Neuronal stem cell (in vitro differentiated cells): ENCODE results near the gene CPXM2.

ENCODE experiments used
- DNase-seq: peaks from one replicate; pipeline ENCODE4 v3.0.0-alpha.2; 2013; ENCODE audit warnings: low spot score
- H2AFZ ChIP-seq: one replicate; pipeline ENCODE4 v1.6.1; 2013; ENCODE audit warnings: mild to moderate bottlenecking, low read length, inconsistent platforms
- H2AK5ac ChIP-seq: 2 replicates; pipeline ENCODE4 v1.6.1; 2013; ENCODE audit warnings: low read depth, mild to moderate bottlenecking, inconsistent platforms, low read length, moderate library complexity, mixed read lengths
- H2BK120ac ChIP-seq: 2 replicates; pipeline ENCODE4 v1.6.1; 2013; ENCODE audit warnings: low read depth, mild to moderate bottlenecking, inconsistent platforms, low read length, moderate library complexity, mixed read lengths
- H2BK12ac ChIP-seq: one replicate; pipeline ENCODE4 v1.6.1; 2013; ENCODE audit warnings: low read length, inconsistent platforms
- H2BK15ac ChIP-seq: 2 replicates; pipeline ENCODE4 v1.6.1; 2013; ENCODE audit warnings: mild to moderate bottlenecking, low read length, inconsistent platforms, mixed read lengths
- H2BK5ac ChIP-seq: one replicate; pipeline ENCODE4 v1.6.1; 2013; ENCODE audit warnings: inconsistent platforms, mild to moderate bottlenecking, low read length, moderate library complexity
- H3K14ac ChIP-seq: one replicate; pipeline ENCODE4 v1.6.1; 2013; ENCODE audit warnings: low read length, inconsistent platforms
- H3K18ac ChIP-seq: 2 replicates; pipeline ENCODE4 v1.6.1; 2013; ENCODE audit warnings: low read length, inconsistent platforms
- H3K23ac ChIP-seq: 2 replicates; pipeline ENCODE4 v1.6.1; 2013; ENCODE audit warnings: low read depth, mild to moderate bottlenecking, mixed read lengths, low read length, inconsistent platforms; ENCODE audit not compliant: poor library complexity
- H3K27ac ChIP-seq: replicated peaks from 3 replicates; pipeline ENCODE4 v1.5.1; 2013; ENCODE audit warnings: low read length, inconsistent platforms
- H3K27me3 ChIP-seq, 3 experiments: 2 replicates each; pipeline ENCODE4 v1.6.1; 2013; ENCODE audit warnings: low read length in 3 of 3, mild to moderate bottlenecking in 2 of 3, inconsistent platforms in 1 of 3, low read depth in 1 of 3, mixed read lengths in 1 of 3, moderate library complexity in 1 of 3; ENCODE audit not compliant: control insufficient read depth in 3 of 3, insufficient read depth in 3 of 3
- H3K36me3 ChIP-seq, 2 donors: replicated peaks in 1 of 2; 2 replicates each; pipeline ENCODE4 v1.6.1; 2013; ENCODE audit warnings: low read length in 2 of 2; ENCODE audit not compliant: control insufficient read depth in 2 of 2, insufficient read depth in 2 of 2
- H3K4ac ChIP-seq: 2 replicates; pipeline ENCODE4 v1.6.1; 2013; ENCODE audit warnings: inconsistent platforms, mild to moderate bottlenecking, low read length, moderate library complexity
- H3K4me1 ChIP-seq, 2 donors: 1 replicate in 1 of 2; 2 replicates in 1 of 2; pipeline ENCODE4 v1.6.1; 2013; ENCODE audit warnings: low read length in 2 of 2, low read depth in 1 of 2; ENCODE audit not compliant: control insufficient read depth in 2 of 2, insufficient read depth in 1 of 2
- H3K4me2 ChIP-seq: one replicate; pipeline ENCODE4 v1.6.1; 2013; ENCODE audit warnings: mild to moderate bottlenecking, low read length, inconsistent platforms; ENCODE audit not compliant: insufficient read depth, poor library complexity, severe bottlenecking
- H3K4me3 ChIP-seq, 2 donors: 2 replicates each; pipeline ENCODE4 v1.5.1; 2013; ENCODE audit warnings: low read length in 2 of 2, mild to moderate bottlenecking in 2 of 2, inconsistent platforms in 1 of 2, moderate library complexity in 1 of 2
- H3K79me1 ChIP-seq: one replicate; pipeline ENCODE4 v1.6.1; 2013; ENCODE audit warnings: low read depth, mild to moderate bottlenecking, inconsistent platforms, low read length, moderate library complexity
- H3K9ac ChIP-seq: one replicate; pipeline ENCODE4 v1.6.1; 2013; ENCODE audit warnings: mild to moderate bottlenecking, low read depth, low read length, inconsistent platforms; ENCODE audit not compliant: poor library complexity
- H3K9me3 ChIP-seq, 2 donors: replicated peaks in 1 of 2; 2 replicates each; pipeline versions ENCODE3 to v1.6.1; 2013; ENCODE audit warnings: low read length in 2 of 2, mild to moderate bottlenecking in 2 of 2, inconsistent platforms in 1 of 2, low read depth in 1 of 2, mixed read lengths in 1 of 2, moderate library complexity in 1 of 2; ENCODE audit not compliant: control insufficient read depth in 2 of 2, insufficient read depth in 1 of 2
- H4K8ac ChIP-seq: one replicate; pipeline ENCODE4 v1.6.1; 2013; ENCODE audit warnings: low read depth, mild to moderate bottlenecking, inconsistent platforms, low read length, moderate library complexity
- H4K91ac ChIP-seq: one replicate; pipeline ENCODE4 v1.6.1; 2013; ENCODE audit warnings: low read length, low read depth, mild to moderate bottlenecking, inconsistent platforms; ENCODE audit not compliant: poor library complexity
- WGBS, 2 donors: extraction: QIAGEN DNeasy Blood & Tissue Kit; methylation state at CpG; one replicate each; pipeline ENCODE4 v1.1.7; 2013; ENCODE audit warnings: missing lambda C conversion rate in 2 of 2, mixed read lengths in 1 of 2; ENCODE audit not compliant: insufficient read length in 2 of 2, insufficient replicate concordance in 1 of 2; ENCODE audit errors: extremely low coverage in 2 of 2; 5-methylcytosine and 5-hydroxymethylcytosine counted together

CPXM2 gene

GRCh38 chr10:123865880-123866279 is 25.7 kb downstream of the CPXM2 start:
- Histone ChIP-seq H3K79me1 (no peaks in the 10 kb centered on the region), H2BK12ac (no peak overlapping the region), H3K4ac (no peak overlapping the region), H3K27me3 (peaks cover 0 to 11% (median 0%) of the 10 kb centered on the region in 3 experiments), H3K36me3 (no peaks in the 10 kb centered on the region), H3K27ac (no peak overlapping the region), H4K8ac (no peak overlapping the region), H3K14ac (no peak overlapping the region), H2BK5ac (no peak overlapping the region), H3K23ac (no peak overlapping the region), H3K9ac (no peak overlapping the region), H2BK15ac (peak overlapping the region; percentile 18), H3K18ac (no peak overlapping the region), H4K91ac (no peak overlapping the region), H3K4me1 (peaks cover 4 to 9% of the 10 kb centered on the region in 2 donors), H2AFZ (no peak overlapping the region), H2AK5ac (peak overlapping the region; percentile 40), H3K4me3 (no peak overlapping the region), H2BK120ac (no peak overlapping the region), H3K9me3 (no peaks in the 10 kb centered on the region), H3K4me2 (no peak overlapping the region)
- WGBS, 2 donors = no CpG with 5 or more reads among the region's 6 CpGs
- DNase-seq = no peak

- Histone ChIP-seq H3K23ac (no peak overlapping the region), H2BK15ac (peak overlapping the region; percentile 18), H3K4me2 (no peak overlapping the region), H3K14ac (no peak overlapping the region), H4K8ac (no peak overlapping the region), H3K4me1 (peaks cover 4% of the 10 kb centered on the region in 2 donors), H2BK120ac (no peak overlapping the region), H3K27me3 (peaks cover 0 to 11% (median 0%) of the 10 kb centered on the region in 3 experiments), H3K27ac (no peak overlapping the region), H3K18ac (peak overlapping the region; percentile 88), H3K9ac (no peak overlapping the region), H2BK12ac (no peak overlapping the region), H2BK5ac (no peak overlapping the region), H3K36me3 (no peaks in the 10 kb centered on the region), H4K91ac (no peak overlapping the region), H3K4me3 (no peak overlapping the region), H2AFZ (no peak overlapping the region), H2AK5ac (peak overlapping the region; percentile 40), H3K9me3 (no peaks in the 10 kb centered on the region), H3K79me1 (no peaks in the 10 kb centered on the region), H3K4ac (no peak overlapping the region)
- no CpG with 5 or more reads among the region's 9 CpGs for WGBS, 2 donors
- DNase-seq = no peak
These were observed 26.3 kb downstream of the CPXM2 start for GRCh38 chr10:123865350-123865749.

GRCh38 chr10:123864923-123865322 is 26.7 kb downstream of the CPXM2 start:
- Histone ChIP-seq H3K27me3 (peaks cover 0 to 11% (median 0%) of the 10 kb centered on the region in 3 experiments), H3K18ac (no peak overlapping the region), H2AFZ (no peak overlapping the region), H3K14ac (no peak overlapping the region), H3K4me1 (peaks cover 1 to 4% of the 10 kb centered on the region in 2 donors), H3K23ac (no peak overlapping the region), H3K4me2 (no peak overlapping the region), H2BK5ac (no peak overlapping the region), H3K4ac (no peak overlapping the region), H3K9me3 (no peaks in the 10 kb centered on the region), H3K36me3 (no peaks in the 10 kb centered on the region), H2BK120ac (no peak overlapping the region), H4K91ac (no peak overlapping the region), H2BK15ac (no peak overlapping the region), H2AK5ac (no peak overlapping the region), H3K79me1 (no peaks in the 10 kb centered on the region), H4K8ac (no peak overlapping the region), H3K4me3 (no peak overlapping the region), H3K27ac (no peak overlapping the region), H3K9ac (no peak overlapping the region), H2BK12ac (no peak overlapping the region)
- WGBS, 2 donors = no CpG with 5 or more reads among the region's 9 CpGs
- no peak for DNase-seq

- Histone ChIP-seq H3K18ac (peak overlapping the region; percentile 2), H3K14ac (no peak overlapping the region), H3K4me2 (no peak overlapping the region), H3K9ac (no peak overlapping the region), H4K91ac (no peak overlapping the region), H2BK5ac (no peak overlapping the region), H3K9me3 (no peaks in the 10 kb centered on the region), H3K79me1 (no peaks in the 10 kb centered on the region), H3K4me3 (no peak overlapping the region), H3K4ac (no peak overlapping the region), H2AK5ac (no peak overlapping the region), H3K4me1 (peaks cover 0 to 4% of the 10 kb centered on the region in 2 donors), H2AFZ (no peak overlapping the region), H2BK15ac (peak overlapping the region; percentile 31), H3K36me3 (no peaks in the 10 kb centered on the region), H2BK12ac (no peak overlapping the region), H4K8ac (no peak overlapping the region), H3K27me3 (peaks cover 0 to 2% (median 0%) of the 10 kb centered on the region in 3 experiments), H3K23ac (no peak overlapping the region), H2BK120ac (no peak overlapping the region), H3K27ac (no peak overlapping the region)
- no CpG with 5 or more reads among the region's 12 CpGs for WGBS, 2 donors
- no peak for DNase-seq
These were observed 27.7 kb downstream of the CPXM2 start for GRCh38 chr10:123863721-123864482.
